AG04449 (cell line): ENCODE measurements around the gene METTL1.

Experiments used
- CTCF ChIA-PET: fragments of 350-600 bp; formaldehyde crosslinking; extraction: SDS; loops from one replicate; lab custom pipeline; 2021; ENCODE audit warnings: antibody characterized with exemption; lab: Yijun Ruan, JAX
- POLR2A ChIA-PET: fragments of 400-600, 350-600 bp; formaldehyde crosslinking; extraction: SDS; loops from one replicate; lab custom pipeline; 2020; ENCODE audit warnings: antibody characterized with exemption, inconsistent platforms; lab: Yijun Ruan, JAX
- DNase-seq: peaks from one replicate; pipeline ENCODE4 v3.0.0-alpha.2; 2010; ENCODE audit warnings: low read depth, low spot score
- H3K4me3 ChIP-seq: 2 replicates; pipeline ENCODE4 v1.5.1; 2011; ENCODE audit warnings: low read depth, mild to moderate bottlenecking, control low read depth, low read length
- CTCF ChIP-seq: IDR thresholded peaks from one replicate; pipeline ENCODE4 v1.5.1; 2011; ENCODE audit warnings: mild to moderate bottlenecking, moderate library complexity, low read length, control low read depth, inconsistent platforms; ENCODE audit not compliant: insufficient read depth; ENCODE audit errors: missing control alignments

The METTL1 gene

GRCh38 chr12:57809425-57809824, 37.5 kb upstream of the METTL1 start:
- POLR2A ChIA-PET: no interaction called here
- TF ChIP-seq CTCF: no peak
- no peak overlapping the region for H3K4me3 ChIP-seq
- CTCF ChIA-PET: interaction anchor here (1.6 to 28.9 kb wide), 3 partner anchors 7 to 98 kb away, joined by 6 to 478 read pairs (median 163); no protein-coding TSS in a partner anchor
- no peak for DNase-seq

- no peak for TF ChIP-seq CTCF
- no peak overlapping the region for H3K4me3 ChIP-seq
- CTCF ChIA-PET: interaction anchor here (1.8 to 28.9 kb wide), 4 partner anchors 6 to 99 kb away, joined by 5 to 478 read pairs (median 163); partner anchors contain the start of gene AVIL
- POLR2A ChIA-PET: no interaction called here
- no peak for DNase-seq
Observed at GRCh38 chr12:57808351-57808750, 36.4 kb upstream of the METTL1 start.

GRCh38 chr12:57807285-57807684, 35.4 kb upstream of the METTL1 start:
- ChIA-PET POLR2A (no interaction called here), CTCF (interaction anchor here (0.9 to 28.9 kb wide), 5 partner anchors 7 to 100 kb away, joined by 3 to 478 read pairs (median 5); partner anchors contain the start of genes AVIL and TSFM)
- H3K4me3 ChIP-seq: no peak overlapping the region
- TF ChIP-seq CTCF: no peak
- no peak for DNase-seq

GRCh38 chr12:57806677-57807076, 34.8 kb upstream of the METTL1 start:
- H3K4me3 ChIP-seq: no peak overlapping the region
- POLR2A ChIA-PET: no interaction called here
- CTCF ChIA-PET: interaction anchor here (0.9 to 28.9 kb wide), 6 partner anchors 8 to 101 kb away, joined by 3 to 478 read pairs (median 5); partner anchors contain the start of genes AVIL and TSFM
- no peak for DNase-seq
- TF ChIP-seq CTCF: no peak

GRCh38 chr12:57803319-57803893, 31.5 kb upstream of the METTL1 start:
- DNase-seq: no peak
- H3K4me3 ChIP-seq: no peak overlapping the region
- POLR2A ChIA-PET: interaction anchor here (0.6 to 1.0 kb wide), 2 partner anchors 15 to 44 kb away, joined by 3 read pairs; partner anchors contain the start of genes AVIL and CTDSP2
- CTCF ChIA-PET: interaction anchor here (0.6 to 28.9 kb wide), 28 partner anchors 10 to 128 kb away, joined by 3 to 478 read pairs (median 6); partner anchors contain the start of genes AVIL, EEF1AKMT3, METTL1 and TSFM
- TF ChIP-seq CTCF: peak; percentile 83

- POLR2A ChIA-PET: interaction anchor here (0.6 to 1.0 kb wide), 2 partner anchors 16 to 45 kb away, joined by 3 read pairs; partner anchors contain the start of genes AVIL and CTDSP2
- TF ChIP-seq CTCF: no peak
- DNase-seq: no peak
- H3K4me3 ChIP-seq: no peak overlapping the region
- CTCF ChIA-PET: interaction anchor here (0.8 to 28.9 kb wide), 29 partner anchors 9 to 128 kb away, joined by 3 to 478 read pairs (median 6); partner anchors contain the start of genes AVIL, EEF1AKMT3, METTL1 and TSFM
Observed at GRCh38 chr12:57802607-57803006, 30.7 kb upstream of the METTL1 start.
